H1 (cell line): ENCODE data around the gene HOXB9. TPM values are rescaled to one million over a fixed set of nuclear protein-coding genes. Genes with fewer than 3 reads are reported as not detected.

ENCODE experiments used
- ATF3 ChIP-seq: IDR thresholded peaks from 2 replicates; pipeline ENCODE4 v1.6.1; 2011; ENCODE audit warnings: low read depth, mild to moderate bottlenecking, low read length; ENCODE audit not compliant: insufficient read depth
- GABPA ChIP-seq: IDR thresholded peaks from 2 replicates; pipeline ENCODE4 v1.6.1; 2011; ENCODE audit warnings: mild to moderate bottlenecking, low read length, moderate library complexity, borderline replicate concordance; ENCODE audit not compliant: insufficient read depth
- JUN ChIP-seq: IDR thresholded peaks from 2 replicates; pipeline ENCODE4 v1.6.1; 2011; ENCODE audit warnings: low read depth, mild to moderate bottlenecking, improper control_type of control experiment, low read length
- RNF2 ChIP-seq: fragments of 200-900, 300-1000 bp; sonication (generic); IDR thresholded peaks from 2 replicates; pipeline ENCODE4 v1.7.1; 2016; ENCODE audit warnings: borderline replicate concordance, low read depth, mild to moderate bottlenecking, antibody characterized with exemption, low read length; ENCODE audit not compliant: poor library complexity, severe bottlenecking; ENCODE audit errors: missing control alignments
- SUZ12 ChIP-seq: fragments of 200-600 bp; sonication (generic); IDR thresholded peaks from 2 replicates; pipeline ENCODE4 v1.6.1; 2012; ENCODE audit warnings: mild to moderate bottlenecking, inconsistent platforms, low read length, moderate library complexity, mixed read lengths
- TAF1 ChIP-seq: IDR thresholded peaks from 2 replicates; pipeline ENCODE4 v1.6.1; 2011; ENCODE audit warnings: mild to moderate bottlenecking, low read depth, low read length
- polyA plus RNA-seq, 7 experiments: library from polyadenylated mRNA; depleted of rRNA in 3 of 7; stranded (reverse) in 5 of 7; unstranded in 2 of 7; fragments of >200 nt in 5 of 7; fragments of 200-250 nt in 2 of 7; gene quantifications; 1 replicate in 5 of 7; 2 replicates in 1 of 7; 4 replicates in 1 of 7; pipeline versions ENCODE4 v1.2.1 to v1.2.3, GENCODE V29; 2011 to 2013; ENCODE audit warnings: missing spikeins in 2 of 7, mixed read lengths in 2 of 7
- total RNA-seq: library from RNA; stranded (reverse); fragmentation: NEBNext Ultra II Directional; extraction: Animal tissue kit (Norgen Biotek cat#: 25700); gene quantifications from 2 replicates; pipeline ENCODE4 v1.2.1, GENCODE V29; 2021

The HOXB9 gene
- total and polyA plus RNA-seq, 2 of the 8 experiments (the other 6 are each of a cell fraction or from before 2014, with no cell fraction given), result not detected

- TF ChIP-seq SUZ12 (peak; percentile 91), ATF3 (no peak), GABPA (no peak), JUN (no peak), TAF1 (no peak), RNF2 (peak; percentile 88)
These were observed 30.0 kb downstream of the HOXB9 start (continued) for GRCh38 chr17:48596000-48596734.
